GM12874 (cell line): ENCODE results near the gene RBBP7.

Experiments
- TF ChIP-seq, protein P1 (sequence below): IDR thresholded peaks from 2 replicates; pipeline ENCODE4 v1.5.1; 2011; ENCODE audit warnings: low read depth, mild to moderate bottlenecking, control low read depth, low read length, moderate library complexity; ENCODE audit not compliant: insufficient read depth

Gene RBBP7

DNA sequence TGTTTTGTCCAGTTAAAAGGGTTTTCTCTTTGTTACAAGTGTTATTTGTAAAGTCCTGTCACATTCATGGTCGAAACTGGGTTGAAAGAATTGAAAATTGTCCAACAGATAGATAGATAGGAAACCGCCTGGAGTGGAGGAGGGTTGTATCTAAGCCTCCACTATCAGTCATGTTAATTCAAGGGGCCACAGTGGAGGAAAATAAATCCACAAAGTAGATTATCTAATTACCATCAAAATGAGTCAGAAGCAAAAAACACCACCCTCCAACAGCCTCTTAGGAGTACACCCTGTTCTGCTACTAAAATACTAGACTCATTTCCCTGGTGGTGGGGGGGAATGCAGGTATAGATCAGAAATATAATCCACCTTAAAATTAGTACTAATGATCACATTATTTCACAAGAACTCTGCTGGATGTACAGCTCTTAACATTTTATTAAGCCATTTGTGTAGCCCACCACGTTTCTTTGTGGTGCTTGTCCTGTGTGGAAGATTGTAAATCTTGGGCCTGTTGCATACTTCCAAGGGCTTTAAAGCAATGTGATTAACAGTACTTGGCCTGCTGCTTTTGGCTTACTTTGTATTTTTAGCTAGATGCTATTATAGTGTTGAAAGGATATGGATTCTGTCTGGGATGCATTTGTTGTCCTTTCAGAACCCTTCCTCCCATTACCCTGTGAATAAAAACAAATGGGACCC lies 26.8 kb downstream of the RBBP7 start:
- TF ChIP-seq, protein P1, sequence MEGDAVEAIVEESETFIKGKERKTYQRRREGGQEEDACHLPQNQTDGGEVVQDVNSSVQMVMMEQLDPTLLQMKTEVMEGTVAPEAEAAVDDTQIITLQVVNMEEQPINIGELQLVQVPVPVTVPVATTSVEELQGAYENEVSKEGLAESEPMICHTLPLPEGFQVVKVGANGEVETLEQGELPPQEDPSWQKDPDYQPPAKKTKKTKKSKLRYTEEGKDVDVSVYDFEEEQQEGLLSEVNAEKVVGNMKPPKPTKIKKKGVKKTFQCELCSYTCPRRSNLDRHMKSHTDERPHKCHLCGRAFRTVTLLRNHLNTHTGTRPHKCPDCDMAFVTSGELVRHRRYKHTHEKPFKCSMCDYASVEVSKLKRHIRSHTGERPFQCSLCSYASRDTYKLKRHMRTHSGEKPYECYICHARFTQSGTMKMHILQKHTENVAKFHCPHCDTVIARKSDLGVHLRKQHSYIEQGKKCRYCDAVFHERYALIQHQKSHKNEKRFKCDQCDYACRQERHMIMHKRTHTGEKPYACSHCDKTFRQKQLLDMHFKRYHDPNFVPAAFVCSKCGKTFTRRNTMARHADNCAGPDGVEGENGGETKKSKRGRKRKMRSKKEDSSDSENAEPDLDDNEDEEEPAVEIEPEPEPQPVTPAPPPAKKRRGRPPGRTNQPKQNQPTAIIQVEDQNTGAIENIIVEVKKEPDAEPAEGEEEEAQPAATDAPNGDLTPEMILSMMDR, result no peak

DNA sequence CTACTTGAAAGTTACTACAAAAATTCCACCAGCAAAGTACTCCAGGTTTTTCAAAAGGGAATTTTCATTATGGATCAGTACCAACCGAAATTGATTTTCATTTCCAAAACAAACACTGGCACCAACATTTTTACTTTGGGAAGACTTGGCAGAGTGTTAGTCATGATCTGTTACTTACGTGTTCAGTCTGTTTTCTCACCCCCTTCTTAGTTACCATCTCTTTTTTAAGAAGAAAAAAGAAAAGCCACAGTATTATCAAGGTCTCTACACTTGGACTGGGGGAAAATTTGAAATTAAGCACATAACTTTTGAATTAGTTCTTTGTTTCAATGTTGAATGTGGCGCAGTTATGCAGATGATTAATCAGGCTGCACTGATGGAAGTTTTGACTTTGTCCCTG lies 27.5 kb downstream of the RBBP7 start:
- TF ChIP-seq, protein P1, result no peak

DNA sequence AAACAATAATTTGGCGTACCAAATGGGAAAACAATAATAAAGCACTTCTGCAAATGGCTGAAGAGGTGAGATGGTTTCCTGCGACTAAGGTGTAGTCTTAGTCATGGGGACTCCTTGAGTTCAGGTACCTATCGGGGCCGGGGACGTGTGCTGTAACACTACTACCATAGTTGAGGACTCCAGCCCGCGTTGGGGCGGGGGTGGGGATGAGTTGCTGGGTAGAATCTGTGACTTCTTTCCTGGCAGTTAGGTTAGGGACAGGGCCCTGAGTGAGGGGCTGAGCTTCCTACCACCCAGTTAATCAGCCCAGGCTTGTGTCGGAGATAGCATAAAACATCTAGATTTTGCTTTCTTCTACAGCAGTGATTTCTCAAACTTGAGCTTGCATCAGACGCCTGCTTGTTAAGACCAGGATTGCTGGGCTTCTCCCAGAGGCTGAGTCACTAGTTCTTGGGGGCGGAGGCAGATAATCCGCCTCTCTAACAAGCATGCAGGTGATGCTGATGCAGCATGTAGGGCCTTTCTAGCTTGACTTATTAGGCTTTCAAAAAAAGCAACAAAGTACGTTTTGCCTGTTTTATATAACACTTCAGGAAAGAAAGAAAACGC lies 30.2 kb downstream of the RBBP7 start:
- TF ChIP-seq, protein P1, result no peak

DNA sequence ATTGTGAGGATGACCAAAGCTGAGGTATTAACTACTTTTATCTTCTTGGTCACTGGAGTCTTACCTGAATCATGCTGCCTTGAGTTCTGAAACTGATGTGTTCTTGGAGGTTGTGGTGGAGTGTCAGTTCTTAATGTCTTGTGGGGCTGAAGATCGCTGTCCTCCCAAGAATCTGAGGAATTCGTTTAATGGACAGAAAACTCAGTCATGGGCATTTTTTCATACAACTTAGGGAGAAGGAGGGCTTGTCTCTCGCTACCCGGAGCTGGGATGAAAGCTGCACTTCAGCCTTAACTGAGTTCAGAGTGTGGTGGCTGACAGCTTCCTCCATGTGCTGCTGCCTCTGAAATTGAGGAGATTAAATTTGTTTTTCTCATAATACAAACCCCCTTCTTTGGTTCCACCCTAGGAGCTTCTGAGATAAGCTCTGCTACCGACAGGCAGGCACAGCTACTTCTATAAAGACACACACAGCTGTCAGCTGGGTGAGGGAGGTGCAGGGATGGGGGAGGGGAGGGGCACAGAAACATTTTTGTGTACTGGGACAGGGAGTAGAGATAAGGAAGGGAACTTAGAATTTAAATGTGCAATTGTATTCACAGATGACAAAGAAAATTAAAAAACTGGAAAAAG lies 30.8 kb downstream of the RBBP7 start:
- TF ChIP-seq, protein P1, result no peak

DNA sequence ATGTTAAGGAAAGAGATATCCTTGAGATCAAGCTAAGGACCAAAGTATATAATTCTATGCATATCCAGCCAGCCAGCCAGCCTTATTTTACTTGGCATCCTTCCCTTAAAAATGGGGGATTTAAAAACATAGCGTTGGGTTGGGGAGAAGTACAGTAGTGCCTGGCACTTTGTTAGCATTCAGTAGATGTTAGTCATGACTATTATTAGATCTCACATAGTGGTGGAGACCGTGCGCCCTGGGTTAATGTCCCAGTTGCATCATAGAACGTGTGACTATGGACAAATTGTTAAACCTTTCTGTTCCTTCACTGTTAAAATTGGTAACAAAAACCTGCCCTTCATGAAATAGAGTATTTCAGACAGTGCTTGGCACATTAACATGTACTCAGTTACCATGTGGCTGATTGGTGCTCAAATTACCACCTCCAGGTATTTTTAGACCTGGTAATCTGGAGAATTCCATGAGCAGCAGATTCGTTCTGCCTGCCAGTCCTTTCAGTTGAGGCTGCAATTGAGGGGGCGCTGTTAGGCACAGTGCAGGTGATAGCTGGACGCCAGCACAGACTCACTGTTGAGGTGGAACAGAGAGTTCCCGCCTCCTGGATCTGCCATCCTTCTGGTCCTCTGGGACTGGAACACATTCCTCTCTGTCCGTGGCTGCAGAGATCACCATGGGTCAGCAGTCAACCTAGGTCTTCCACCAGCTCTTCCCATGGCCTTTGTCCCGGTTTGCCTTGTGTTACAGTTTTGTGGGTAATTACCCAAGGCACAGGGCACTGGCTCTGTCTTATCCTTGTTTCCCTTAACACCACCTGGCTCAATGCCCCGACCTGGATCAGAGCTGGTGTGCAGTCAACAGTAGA lies 31.7 kb downstream of the RBBP7 start:
- TF ChIP-seq, protein P1, result no peak

DNA sequence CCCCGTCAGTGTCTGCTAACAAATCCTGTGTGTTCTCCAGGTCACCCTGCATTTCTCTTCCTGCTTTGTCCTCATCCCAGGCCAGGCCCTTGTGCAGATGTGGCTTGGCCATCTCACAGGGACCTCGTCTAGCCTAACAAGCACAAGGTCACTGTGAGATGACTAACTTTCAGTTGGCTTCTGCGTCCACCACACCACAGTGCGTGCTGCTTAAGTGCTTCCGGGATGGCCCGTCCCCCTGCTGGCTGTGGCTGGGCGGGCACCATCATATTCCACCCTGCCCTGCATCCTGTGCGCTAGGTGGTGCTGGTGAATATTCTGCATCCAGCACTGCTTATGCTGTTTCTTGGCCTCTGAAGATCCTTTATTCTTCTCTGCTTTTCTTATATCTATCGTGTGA lies 33.8 kb downstream of the RBBP7 start:
- TF ChIP-seq, protein P1, result no peak

DNA sequence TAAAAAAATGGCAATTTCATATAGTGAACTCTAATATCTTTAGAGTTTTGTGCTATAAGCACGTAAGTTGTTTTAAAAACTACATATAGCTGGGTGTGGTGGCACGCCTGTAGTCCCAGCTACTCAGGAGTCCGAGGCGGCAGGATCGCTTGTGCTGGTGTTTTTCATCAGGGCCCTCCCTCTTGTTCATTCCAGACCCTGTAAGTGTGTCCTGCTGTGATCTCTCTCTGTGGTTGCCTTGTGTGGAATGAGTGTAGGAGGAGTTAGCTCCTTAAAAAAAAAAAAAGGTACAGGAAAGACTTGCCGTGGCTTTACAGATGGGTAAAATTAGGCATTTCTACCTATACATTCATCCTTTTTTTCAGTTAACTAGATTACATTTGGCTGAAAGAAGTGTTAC lies 35.4 kb downstream of the RBBP7 start:
- TF ChIP-seq, protein P1, result no peak
